Epithelial cell of esophagus (primary cell): ENCODE measurements around the gene LARP6.
A peak's percentile ranks its signal among the peaks of the same experiment; 100 is the strongest.

Source experiments
- DNase-seq: peaks from one replicate; pipeline ENCODE4 v3.0.0; 2010; ENCODE audit warnings: low read depth
- H3K4me3 ChIP-seq: 2 replicates; pipeline ENCODE4 v1.5.1; 2011; ENCODE audit warnings: mild to moderate bottlenecking, low read length, control low read depth
- TF ChIP-seq, protein P1 (sequence below): IDR thresholded peaks from 2 replicates; pipeline ENCODE4 v1.5.1; 2011; ENCODE audit warnings: low read depth, mild to moderate bottlenecking, low read length, control low read depth, inconsistent platforms; ENCODE audit not compliant: insufficient read depth; ENCODE audit errors: missing control alignments

LARP6 gene

DNA sequence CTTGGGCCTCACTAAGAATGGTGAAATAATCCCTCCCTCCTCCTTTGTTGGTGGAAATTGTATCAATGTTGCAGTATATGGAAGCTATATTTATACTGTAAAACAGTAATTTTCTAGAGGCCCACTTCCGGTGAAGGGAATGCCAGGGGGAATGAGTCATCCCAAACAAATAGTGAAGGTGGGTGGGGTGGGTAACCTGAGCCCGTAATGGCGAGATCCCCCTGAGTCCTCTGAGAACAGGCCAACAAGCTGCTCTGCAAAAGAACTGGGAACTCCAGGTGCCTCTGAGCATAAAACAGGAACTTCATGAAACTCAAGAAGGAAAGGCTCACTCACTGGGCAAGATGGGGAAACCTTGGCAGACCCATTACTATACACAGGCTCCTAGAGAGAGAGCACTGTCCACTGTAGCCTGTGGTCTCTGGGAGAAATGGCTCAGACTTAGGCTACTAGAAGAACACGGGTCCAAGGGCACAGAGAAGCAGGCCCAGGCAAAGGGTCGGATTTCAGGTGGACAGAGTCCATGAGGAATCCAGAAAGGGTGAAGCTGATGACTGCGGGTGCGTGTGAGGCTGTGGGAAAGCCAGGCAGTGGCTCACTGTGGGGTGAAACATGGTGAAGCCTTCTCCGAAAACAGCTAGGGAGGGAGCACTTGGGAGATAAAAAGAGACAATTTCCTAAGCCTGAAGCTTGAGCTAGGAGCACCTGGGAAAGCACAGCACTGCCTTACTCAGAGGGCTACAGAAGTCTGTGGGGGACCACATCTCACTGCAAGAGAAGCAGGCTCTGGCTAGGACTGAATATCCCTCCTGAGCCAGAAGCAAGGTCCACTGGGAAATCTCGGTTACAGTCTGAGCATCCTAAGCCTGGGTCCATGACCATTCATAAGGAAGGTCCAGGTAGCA lies 19.8 kb downstream of the LARP6 start:
- no peak overlapping the region for H3K4me3 ChIP-seq
- peak; percentile 63 for DNase-seq
- TF ChIP-seq, protein P1, sequence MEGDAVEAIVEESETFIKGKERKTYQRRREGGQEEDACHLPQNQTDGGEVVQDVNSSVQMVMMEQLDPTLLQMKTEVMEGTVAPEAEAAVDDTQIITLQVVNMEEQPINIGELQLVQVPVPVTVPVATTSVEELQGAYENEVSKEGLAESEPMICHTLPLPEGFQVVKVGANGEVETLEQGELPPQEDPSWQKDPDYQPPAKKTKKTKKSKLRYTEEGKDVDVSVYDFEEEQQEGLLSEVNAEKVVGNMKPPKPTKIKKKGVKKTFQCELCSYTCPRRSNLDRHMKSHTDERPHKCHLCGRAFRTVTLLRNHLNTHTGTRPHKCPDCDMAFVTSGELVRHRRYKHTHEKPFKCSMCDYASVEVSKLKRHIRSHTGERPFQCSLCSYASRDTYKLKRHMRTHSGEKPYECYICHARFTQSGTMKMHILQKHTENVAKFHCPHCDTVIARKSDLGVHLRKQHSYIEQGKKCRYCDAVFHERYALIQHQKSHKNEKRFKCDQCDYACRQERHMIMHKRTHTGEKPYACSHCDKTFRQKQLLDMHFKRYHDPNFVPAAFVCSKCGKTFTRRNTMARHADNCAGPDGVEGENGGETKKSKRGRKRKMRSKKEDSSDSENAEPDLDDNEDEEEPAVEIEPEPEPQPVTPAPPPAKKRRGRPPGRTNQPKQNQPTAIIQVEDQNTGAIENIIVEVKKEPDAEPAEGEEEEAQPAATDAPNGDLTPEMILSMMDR: no peak

DNA sequence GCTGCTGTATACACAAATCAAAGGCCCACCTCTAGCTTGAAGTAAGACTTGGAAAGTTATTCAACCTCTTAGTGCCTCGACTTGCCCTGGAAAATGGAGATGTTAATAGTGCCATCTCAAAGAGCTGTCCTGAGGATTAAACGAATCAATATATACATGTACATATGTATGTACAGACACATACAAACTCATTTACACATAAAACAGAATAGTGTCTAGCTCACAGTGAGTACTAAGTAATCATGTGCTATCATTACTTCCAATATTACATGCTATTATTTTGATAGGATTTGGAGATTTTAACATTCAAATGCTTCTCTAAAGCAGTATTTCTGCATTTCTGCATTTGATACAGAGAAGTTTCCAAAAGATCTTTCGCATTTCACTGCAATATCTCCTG lies 20.5 kb downstream of the LARP6 start:
- H3K4me3 ChIP-seq: no peak overlapping the region
- TF ChIP-seq, protein P1: no peak

DNA sequence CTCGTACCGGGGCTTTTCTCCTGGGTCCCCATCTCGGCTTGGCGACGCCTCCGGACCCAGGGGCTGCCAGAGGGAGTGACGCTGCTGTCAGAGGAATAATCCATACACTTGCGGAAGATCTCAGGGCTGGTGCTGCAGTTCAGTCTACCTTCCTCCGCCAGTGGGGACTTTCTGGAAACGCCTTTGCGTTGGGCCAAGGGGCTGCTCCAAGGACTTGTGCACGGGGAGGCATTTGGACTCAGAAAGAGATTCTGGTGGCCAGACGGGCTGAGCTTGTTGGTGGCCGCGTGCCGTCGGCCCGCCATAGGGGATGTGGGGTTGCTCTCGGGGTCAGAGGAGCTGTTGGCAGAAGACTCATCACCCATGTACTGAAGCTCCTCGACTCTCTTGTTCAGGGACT lies 21.8 kb downstream of the LARP6 start:
- no peak for DNase-seq
- TF ChIP-seq, protein P1: no peak

More for the DNA sequence above, 20.5 kb downstream of the LARP6 start:
- no peak for DNase-seq

DNA sequence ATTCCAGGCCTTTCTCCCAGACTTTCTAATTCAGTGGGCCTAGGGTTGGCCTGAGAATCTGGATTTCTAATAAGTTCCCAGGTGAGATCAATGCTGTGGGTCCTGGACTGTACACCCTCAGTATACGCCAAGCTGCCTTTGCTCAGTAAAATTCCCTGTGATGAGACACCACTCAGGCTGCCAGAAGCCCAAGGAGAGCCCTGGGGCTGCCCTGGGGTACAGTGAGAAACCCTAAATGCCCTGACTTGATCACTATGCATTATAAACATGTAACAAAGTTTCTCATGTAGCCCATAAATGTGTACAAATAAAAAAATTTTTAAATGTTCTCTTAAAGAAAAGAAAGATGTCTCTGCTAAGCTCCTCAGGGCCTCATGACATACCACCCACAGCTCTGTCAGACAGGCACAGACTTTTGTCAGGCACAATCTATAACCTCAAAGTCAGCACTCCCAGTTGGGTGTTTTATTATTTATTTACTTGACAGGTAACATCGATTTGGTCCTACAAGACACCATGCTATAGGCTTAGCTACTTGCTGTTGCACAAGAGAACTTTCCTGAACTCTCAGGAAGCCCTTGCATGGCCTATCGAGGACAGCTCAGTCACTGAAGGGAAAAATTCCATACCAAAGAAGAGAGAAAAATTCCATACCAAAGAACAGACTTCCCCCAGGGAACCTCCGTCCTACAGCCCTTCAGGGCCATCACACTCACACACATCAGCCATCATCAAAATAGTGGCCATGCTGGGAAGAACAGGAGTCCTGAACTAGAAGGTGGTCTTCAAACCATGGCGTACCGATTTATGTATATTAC lies 22.7 kb downstream of the LARP6 start:
- no peak for DNase-seq
- H3K4me3 ChIP-seq: no peak overlapping the region
- TF ChIP-seq, protein P1: no peak

More for the DNA sequence above, 21.8 kb downstream of the LARP6 start:
- no peak overlapping the region for H3K4me3 ChIP-seq

DNA sequence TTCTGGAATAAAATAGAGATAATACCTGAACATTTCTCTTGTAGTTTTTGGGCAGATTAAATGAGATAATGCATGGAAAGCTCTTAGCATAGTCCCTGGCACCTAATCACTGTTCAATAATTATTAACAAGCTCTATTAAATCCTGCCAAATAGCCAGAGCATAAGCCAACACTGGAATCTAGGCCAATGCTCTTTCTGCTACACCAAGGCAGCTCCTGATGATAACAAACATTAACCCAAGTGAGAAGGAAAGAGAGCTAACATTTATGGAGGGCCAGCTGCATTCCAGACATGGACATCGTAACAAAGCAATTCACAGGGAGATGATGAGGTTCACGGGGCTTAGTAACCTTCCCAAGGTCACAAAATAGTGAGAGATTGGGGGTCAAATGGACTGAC lies 23.3 kb downstream of the LARP6 start:
- TF ChIP-seq, protein P1: no peak
- no peak for DNase-seq
- H3K4me3 ChIP-seq: no peak overlapping the region

DNA sequence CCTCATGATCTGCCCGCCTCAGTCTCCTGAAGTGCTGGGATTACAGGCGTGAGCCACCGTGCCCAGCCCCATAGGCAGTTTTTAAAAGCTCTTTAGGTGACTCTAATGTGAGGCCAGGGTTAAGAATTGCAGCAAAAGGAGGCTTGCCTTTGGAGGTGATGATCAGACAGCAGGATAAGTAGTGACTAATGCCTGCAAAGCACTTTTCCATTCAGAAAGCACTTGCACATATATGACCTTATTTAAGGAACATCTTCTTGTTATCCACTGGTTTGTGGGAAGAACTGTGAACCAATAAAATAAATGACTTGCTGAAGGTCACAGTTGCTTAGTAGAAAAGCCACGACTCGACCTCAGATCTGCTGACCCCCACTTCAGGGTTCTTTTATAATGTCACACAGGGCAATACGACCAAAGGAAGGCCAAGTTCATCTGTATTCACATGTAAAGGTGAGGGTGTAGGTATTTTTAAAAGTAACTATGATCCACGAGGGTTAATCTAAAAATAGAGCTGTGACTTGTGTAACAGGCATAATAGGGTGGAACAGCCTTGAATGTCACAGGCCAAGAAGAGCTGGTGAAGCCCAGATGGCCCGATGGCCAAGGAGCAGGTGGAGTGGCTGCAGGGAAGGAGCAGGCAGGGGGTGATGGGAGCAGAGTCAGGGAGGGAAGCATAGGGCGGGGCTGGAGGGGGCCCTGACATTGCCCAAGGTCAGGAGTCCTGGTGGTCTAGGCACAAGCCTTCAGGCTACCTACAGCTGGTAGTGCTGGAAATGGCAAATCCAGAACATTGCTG lies 24.4 kb downstream of the LARP6 start:
- no peak for DNase-seq
- no peak overlapping the region for H3K4me3 ChIP-seq
- TF ChIP-seq, protein P1: no peak
